Mammary epithelial cell (primary cell): Measurements from ENCODE around the gene CACNB1.

ENCODE experiments used
- EZH2 ChIP-seq: IDR thresholded peaks from 2 replicates; pipeline ENCODE4 v1.6.1; 2012; ENCODE audit warnings: low read length, inconsistent platforms, borderline replicate concordance
- TF ChIP-seq, protein P1 (sequence below), 2 donors: IDR thresholded peaks in 1 of 2; conservative IDR thresholded peaks in 1 of 2; 2 replicates each; pipeline ENCODE4 v1.5.1; 2011 to 2012; ENCODE audit warnings: inconsistent platforms in 2 of 2, low read length in 2 of 2, mild to moderate bottlenecking in 2 of 2, control low read depth in 1 of 2, low read depth in 1 of 2; ENCODE audit not compliant: insufficient read depth in 1 of 2; ENCODE audit errors: extremely low read depth in 1 of 2

GRCh38 chr17:39138431-39139160 lies 58.9 kb downstream of the CACNB1 start:
- TF ChIP-seq, protein P1, sequence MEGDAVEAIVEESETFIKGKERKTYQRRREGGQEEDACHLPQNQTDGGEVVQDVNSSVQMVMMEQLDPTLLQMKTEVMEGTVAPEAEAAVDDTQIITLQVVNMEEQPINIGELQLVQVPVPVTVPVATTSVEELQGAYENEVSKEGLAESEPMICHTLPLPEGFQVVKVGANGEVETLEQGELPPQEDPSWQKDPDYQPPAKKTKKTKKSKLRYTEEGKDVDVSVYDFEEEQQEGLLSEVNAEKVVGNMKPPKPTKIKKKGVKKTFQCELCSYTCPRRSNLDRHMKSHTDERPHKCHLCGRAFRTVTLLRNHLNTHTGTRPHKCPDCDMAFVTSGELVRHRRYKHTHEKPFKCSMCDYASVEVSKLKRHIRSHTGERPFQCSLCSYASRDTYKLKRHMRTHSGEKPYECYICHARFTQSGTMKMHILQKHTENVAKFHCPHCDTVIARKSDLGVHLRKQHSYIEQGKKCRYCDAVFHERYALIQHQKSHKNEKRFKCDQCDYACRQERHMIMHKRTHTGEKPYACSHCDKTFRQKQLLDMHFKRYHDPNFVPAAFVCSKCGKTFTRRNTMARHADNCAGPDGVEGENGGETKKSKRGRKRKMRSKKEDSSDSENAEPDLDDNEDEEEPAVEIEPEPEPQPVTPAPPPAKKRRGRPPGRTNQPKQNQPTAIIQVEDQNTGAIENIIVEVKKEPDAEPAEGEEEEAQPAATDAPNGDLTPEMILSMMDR (conservative IDR thresholded peaks at IDR 0.05 in 1 of 2, IDR thresholded peaks at IDR 0.05 in 1 of 2; ENCODE audit: extremely low read depth in 1 of 2, insufficient read depth in 1 of 2, low read depth in 1 of 2, low read length in 2 of 2): no peak
- TF ChIP-seq EZH2: no peak
